ENCODE results near the gene TCTN3.
A peak's percentile ranks its signal among the peaks of the same experiment; 100 is the strongest.
"Not testable (repeated sequence)": the region's sequence is repeated elsewhere in the genome, so short reads cannot be mapped to it uniquely, and the experiment has no call there.

Gene TCTN3

GRCh38 chr10:95693668-95694534 is at the start of gene TCTN3:
TCTN3 (minus strand) TSS chr10:95693927; CDS start chr10:95693899, 28 bp downstream.
- DNase-seq (ENCODE audit: low spot score): peak; percentile 98

GRCh38 chr10:95742962-95743535 is 49.3 kb upstream of the TCTN3 start:
- no peak for DNase-seq (ENCODE audit: low spot score)

GRCh38 chr10:95742485-95742884 is 48.8 kb upstream of the TCTN3 start:
- DNase-seq (ENCODE audit: low spot score): no peak

GRCh38 chr10:95741807-95742467 is 48.2 kb upstream of the TCTN3 start:
- DNase-seq (ENCODE audit: low spot score): no peak

- DNase-seq (ENCODE audit: low spot score): no peak
These were observed 45.3 kb upstream of the TCTN3 start for GRCh38 chr10:95739056-95739455.

GRCh38 chr10:95732907-95733306 is 39.2 kb upstream of the TCTN3 start:
- not testable (repeated sequence) for DNase-seq (ENCODE audit: low spot score)

GRCh38 chr10:95730233-95730632 is 36.5 kb upstream of the TCTN3 start:
- no peak for DNase-seq (ENCODE audit: low spot score)

- no peak for DNase-seq (ENCODE audit: low spot score)
These were observed 35.8 kb upstream of the TCTN3 start for GRCh38 chr10:95729323-95730055.

GRCh38 chr10:95728526-95728925 is 34.8 kb upstream of the TCTN3 start:
- DNase-seq (ENCODE audit: low spot score): no peak

GRCh38 chr10:95722496-95722895 is 28.8 kb upstream of the TCTN3 start:
- DNase-seq (ENCODE audit: low spot score): not testable (repeated sequence)

GRCh38 chr10:95720745-95721144 is 27.0 kb upstream of the TCTN3 start:
- DNase-seq (ENCODE audit: low spot score): not testable (repeated sequence)

GRCh38 chr10:95716866-95717265 is 23.1 kb upstream of the TCTN3 start:
- no peak for DNase-seq (ENCODE audit: low spot score)

GRCh38 chr10:95716466-95716865 is 22.7 kb upstream of the TCTN3 start:
- no peak for DNase-seq (ENCODE audit: low spot score)

GRCh38 chr10:95711492-95711891 is 17.8 kb upstream of the TCTN3 start:
- no peak for DNase-seq (ENCODE audit: low spot score)

- no peak for DNase-seq (ENCODE audit: low spot score)
These were observed 13.3 kb upstream of the TCTN3 start for GRCh38 chr10:95706990-95707389.

GRCh38 chr10:95706573-95706972 is 12.8 kb upstream of the TCTN3 start:
- DNase-seq (ENCODE audit: low spot score): no peak

- DNase-seq (ENCODE audit: low spot score): no peak
These were observed 4.7 kb upstream of the TCTN3 start for GRCh38 chr10:95698415-95698814.

- no peak for DNase-seq (ENCODE audit: low spot score)
These were observed 3.7 kb upstream of the TCTN3 start for GRCh38 chr10:95697429-95697828.

- no peak for DNase-seq (ENCODE audit: low spot score)
These were observed 938 bp upstream of the TCTN3 start for GRCh38 chr10:95694665-95695064.

- peak; percentile 16 for DNase-seq (ENCODE audit: low spot score)
These were observed 558 bp downstream of the TCTN3 start for GRCh38 chr10:95693071-95693667.

GRCh38 chr10:95691281-95691680 is 2.4 kb downstream of the TCTN3 start:
- DNase-seq (ENCODE audit: low spot score): no peak

GRCh38 chr10:95688648-95689047 is 5.1 kb downstream of the TCTN3 start:
- DNase-seq (ENCODE audit: low spot score): no peak
